Measurements from ENCODE around the gene CHAT. TPM values are rescaled to one million over a fixed set of nuclear protein-coding genes. Genes with fewer than 3 reads are reported as not detected.

CHAT gene
- total RNA-seq, 3 donors from 2014 or later (not counting 1 experiment from before 2014, with no cell fraction given): not detected

- 14% methylated on average over 14 of the region's 14 CpGs for WGBS (ENCODE audit: insufficient coverage)
- Mint-ChIP-seq H3K9me3 (no peaks in the 10 kb centered on the region), H3K4me1 (peaks cover 15 to 17% of the 10 kb centered on the region in 2 donors), H3K36me3 (no peaks in the 10 kb centered on the region), H3K27me3 (ENCODE audit: low read depth in 2 of 2) (peaks cover 43 to 72% of the 10 kb centered on the region in 2 donors), H3K27ac (no peak overlapping the region), H3K4me3 (no peak overlapping the region)
- H3K27ac ChIP-seq (ENCODE audit: low read length): no peak overlapping the region
- no peak for TF ChIP-seq CTCF (IDR thresholded peaks at IDR 0.05)
- H3K9me3 ChIP-seq (ENCODE audit: control insufficient read depth, insufficient read depth, low read length): no peaks in the 10 kb centered on the region
- H3K36me3 ChIP-seq (ENCODE audit: control insufficient read depth, insufficient read depth, low read length): no peaks in the 10 kb centered on the region
- H3K27me3 ChIP-seq (ENCODE audit: control insufficient read depth, insufficient read depth, low read length): peaks cover 25% of the 10 kb centered on the region
- intact Hi-C loops (cut with micrococcal nuclease): no loop called here
- DNase-seq (no peak), ATAC-seq (no peak)
- no peak overlapping the region for H3K4me3 ChIP-seq (ENCODE audit: low read length)
- H3K4me1 ChIP-seq (ENCODE audit: control insufficient read depth, insufficient read depth, low read length): peaks cover 5% of the 10 kb centered on the region
These were observed 5.5 kb upstream of the CHAT start for GRCh38 chr10:49608166-49609005.

GRCh38 chr10:49609006-49609282 lies 4.9 kb upstream of the CHAT start:
- Histone ChIP-seq H3K36me3 (ENCODE audit: control insufficient read depth, insufficient read depth, low read length) (no peaks in the 10 kb centered on the region), H3K27ac (ENCODE audit: low read length) (no peak overlapping the region), H3K9me3 (ENCODE audit: control insufficient read depth, insufficient read depth, low read length) (no peaks in the 10 kb centered on the region), H3K4me3 (ENCODE audit: low read length) (no peak overlapping the region), H3K27me3 (ENCODE audit: control insufficient read depth, insufficient read depth, low read length) (peaks cover 30% of the 10 kb centered on the region), H3K4me1 (ENCODE audit: control insufficient read depth, insufficient read depth, low read length) (peaks cover 5% of the 10 kb centered on the region)
- ATAC-seq (no peak), DNase-seq (no peak)
- Mint-ChIP-seq H3K27me3 (ENCODE audit: low read depth in 2 of 2) (peaks cover 48 to 72% of the 10 kb centered on the region in 2 donors), H3K36me3 (no peaks in the 10 kb centered on the region), H3K4me3 (no peak overlapping the region), H3K4me1 (peaks cover 15 to 23% of the 10 kb centered on the region in 2 donors), H3K9me3 (no peaks in the 10 kb centered on the region), H3K27ac (no peak overlapping the region)
- intact Hi-C loops (cut with micrococcal nuclease): no loop called here
- TF ChIP-seq CTCF (IDR thresholded peaks at IDR 0.05): no peak
- 5% methylated on average over 19 of the region's 19 CpGs for WGBS (ENCODE audit: insufficient coverage)

- H3K9me3 ChIP-seq (ENCODE audit: control insufficient read depth, insufficient read depth, low read length): no peaks in the 10 kb centered on the region
- no peak for DNase-seq
- Mint-ChIP-seq H3K9me3 (no peaks in the 10 kb centered on the region), H3K36me3 (no peaks in the 10 kb centered on the region), H3K27me3 (ENCODE audit: low read depth in 2 of 2) (peaks cover 53 to 69% of the 10 kb centered on the region in 2 donors), H3K4me1 (peaks cover 15 to 24% of the 10 kb centered on the region in 2 donors), H3K4me3 (no peak overlapping the region), H3K27ac (no peak overlapping the region)
- WGBS (ENCODE audit: insufficient coverage): 4% methylated on average over 62 of the region's 62 CpGs
- peaks cover 33% of the 10 kb centered on the region for H3K27me3 ChIP-seq (ENCODE audit: control insufficient read depth, insufficient read depth, low read length)
- H3K4me3 ChIP-seq (ENCODE audit: low read length): no peak overlapping the region
- no peak overlapping the region for H3K27ac ChIP-seq (ENCODE audit: low read length)
- no peak for ATAC-seq
- H3K36me3 ChIP-seq (ENCODE audit: control insufficient read depth, insufficient read depth, low read length): no peaks in the 10 kb centered on the region
- intact Hi-C loops (cut with micrococcal nuclease): no loop called here
- TF ChIP-seq CTCF (IDR thresholded peaks at IDR 0.05): no peak
- peaks cover 7% of the 10 kb centered on the region for H3K4me1 ChIP-seq (ENCODE audit: control insufficient read depth, insufficient read depth, low read length)
These were observed 4.3 kb upstream of the CHAT start for GRCh38 chr10:49609283-49610113.
